Heart left ventricle (tissue), 16 donors: ENCODE results near the gene CR2. TPM values are rescaled to one million over a fixed set of nuclear protein-coding genes. Genes with fewer than 3 reads are reported as not detected.

Experiments
- ATAC-seq, 4 donors: fragments of 200-7000 bp; cut with Tn5 transposase; one replicate each; pipeline ENCODE4 v1.9.1; 2020 to 2022; ENCODE audit warnings: moderate library complexity in 4 of 4, mild to moderate bottlenecking in 3 of 4, moderate number of reproducible peaks in 1 of 4
- DNase-seq, 5 donors: peaks; one replicate each; pipeline ENCODE4 v3.0.0-alpha.2; 2020
- H3K27ac ChIP-seq, 12 donors: fragments of 200-600 bp; sonication (generic) in 4 of 12; one replicate each; pipeline versions ENCODE4 v1.5.0 to v1.8.0; 2016 to 2022; ENCODE audit warnings: mild to moderate bottlenecking in 2 of 12
- H3K27me3 ChIP-seq, 9 donors: fragments of 200-600 bp; sonication (generic) in 2 of 9; one replicate each; pipeline versions ENCODE4 v1.5.1 to v1.8.0; 2016 to 2022; ENCODE audit warnings: mild to moderate bottlenecking in 3 of 9
- H3K36me3 ChIP-seq, 9 donors: fragments of 200-600 bp; sonication (generic) in 2 of 9; one replicate each; pipeline versions ENCODE4 v1.5.0 to v1.8.0; 2018 to 2022; ENCODE audit warnings: mild to moderate bottlenecking in 2 of 9
- H3K4me1 ChIP-seq, 12 donors: fragments of 200-600 bp; sonication (generic) in 4 of 12; one replicate each; pipeline versions ENCODE4 v1.5.0 to v1.8.0; 2016 to 2022; ENCODE audit warnings: mild to moderate bottlenecking in 3 of 12
- H3K4me3 ChIP-seq, 12 donors: fragments of 200-600 bp; sonication (generic) in 4 of 12; one replicate each; pipeline versions ENCODE4 v1.5.0 to v1.8.0; 2017 to 2022; ENCODE audit warnings: mild to moderate bottlenecking in 9 of 12, moderate library complexity in 4 of 12
- H3K9me3 ChIP-seq, 12 donors: fragments of 200-600 bp; sonication (generic) in 4 of 12; one replicate each; pipeline versions ENCODE4 v1.5.0 to v1.8.0; 2016 to 2022; ENCODE audit warnings: mild to moderate bottlenecking in 1 of 12
- POLR2A ChIP-seq, 2 donors: fragments of 450-650 bp; IDR thresholded peaks; one replicate each; pipeline ENCODE4 v1.6.1; 2017; ENCODE audit warnings: antibody characterized with exemption in 2 of 2, mild to moderate bottlenecking in 2 of 2, moderate library complexity in 2 of 2
- WGBS, 4 donors: extraction: QIAGEN DNeasy Blood & Tissue Kit in 2 of 4; methylation state at CpG; one replicate each; pipeline versions ENCODE4 v1.1.5 to v1.1.7; 2013 to 2018; 5-methylcytosine and 5-hydroxymethylcytosine counted together
- intact Hi-C, 10 donors: fragments of 100-400 bp; cut with DNase I; formaldehyde crosslinking; loops; one replicate each; pipeline versions ENCODE4 v1.11.1 to v1.14.2; 2022
- polyA plus RNA-seq, 2 donors: library from polyadenylated mRNA; stranded (reverse); fragments of 200-250 nt; gene quantifications; one replicate each; pipeline ENCODE4 v1.2.3, GENCODE V29; 2013
- total RNA-seq, 9 donors: library from RNA; depleted of rRNA in 2 of 9; stranded (reverse); fragments of >200 nt in 2 of 9; fragmentation: NEBNext Ultra II Directional in 3 of 9; extraction: Animal tissue kit (Norgen Biotek cat#: 25700) in 3 of 9; gene quantifications; one replicate each; pipeline versions ENCODE4 v1.1.0 to v1.2.4, GENCODE V29; 2016 to 2023
- TF ChIP-seq, protein P1 (sequence below), 12 donors: fragments of 200-600 bp; sonication (generic) in 4 of 12; IDR thresholded peaks; one replicate each; pipeline versions ENCODE4 v1.5.0 to v1.8.0; 2018 to 2022; ENCODE audit warnings: antibody characterized with exemption in 12 of 12, mild to moderate bottlenecking in 5 of 12
- donor health status: ischemic (EF 13 %, LVEDD 7.1; RV severe dilation, severe dysfunction).
- donor health status: healthy with polysubstance abuse.
- donor health status: DM: no; HTN: yes; CAD: no.
- donor health status: DM: no; HTN: no; CAD: no.
- donor health status: ischemic (EF 25% LVEDD 6.9; RV normal size, moderate dysfunction).
- donor health status: ischemic (EF 25% LVEDD 5.7; RV mildly dilated, moderate dysfunction).
- donor health status: healthy.
- donor health status: DM: yes; HTN: yes; CAD: no.
- donor health status: ischemic (EF 35%, LVEDD 5.7; RV mildly dilated, moderate dysfunction).
- donor health status: nonischemic (EF 11% LVEDD 7.7; RV severe dilation, severe dysfunction).
- donor health status: DM: yes; HTN: yes; CAD: no.
- donor health status: PGD.
- donor health status: ischemic (EF 29% LVEDD 5.4; RV normal size, mild dysfunction).
- donor health status: nonischemic (EF 23%, LVEDD 6.1; RV moderate dilation, normal function).

CR2 gene
- total and polyA plus RNA-seq, 11 donors = 0.03 to 0.09 TPM; not detected in 9

DNA sequence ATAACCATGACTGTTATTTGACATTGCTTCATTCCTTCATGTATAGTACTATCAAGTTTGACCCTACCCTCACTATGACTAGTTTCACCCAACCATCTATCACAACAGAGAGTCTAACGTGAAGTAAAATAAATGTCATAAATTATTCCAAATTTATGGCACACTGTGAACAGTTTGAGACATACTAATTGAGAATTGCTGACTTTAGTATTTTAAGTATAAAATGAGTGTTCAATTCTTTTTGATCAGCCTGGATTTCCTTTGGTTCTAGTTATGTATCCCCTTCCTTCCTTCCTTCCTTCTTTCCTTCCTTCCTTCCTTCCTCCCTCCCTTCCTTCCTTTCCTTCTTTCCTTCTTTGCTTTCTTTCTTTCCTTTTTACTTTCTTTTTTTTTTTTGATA is 56.3 kb downstream of the CR2 start:
- no peak overlapping the region for H3K27ac ChIP-seq
- ATAC-seq = no peak
- no peaks in the 10 kb centered on the region for H3K4me1 ChIP-seq
- no peaks in the 10 kb centered on the region for H3K9me3 ChIP-seq
- H3K4me3 ChIP-seq = no peak overlapping the region
- H3K27me3 ChIP-seq = peaks cover 0 to 14% (median 0%) of the 10 kb centered on the region in 9 donors
- DNase-seq = no peak
- WGBS, 4 donors = 74 to 81% (median 78%) methylated on average over 1 of the region's 1 CpG
- no peak for TF ChIP-seq POLR2A (IDR thresholded peaks at IDR 0.05)
- TF ChIP-seq, protein P1, sequence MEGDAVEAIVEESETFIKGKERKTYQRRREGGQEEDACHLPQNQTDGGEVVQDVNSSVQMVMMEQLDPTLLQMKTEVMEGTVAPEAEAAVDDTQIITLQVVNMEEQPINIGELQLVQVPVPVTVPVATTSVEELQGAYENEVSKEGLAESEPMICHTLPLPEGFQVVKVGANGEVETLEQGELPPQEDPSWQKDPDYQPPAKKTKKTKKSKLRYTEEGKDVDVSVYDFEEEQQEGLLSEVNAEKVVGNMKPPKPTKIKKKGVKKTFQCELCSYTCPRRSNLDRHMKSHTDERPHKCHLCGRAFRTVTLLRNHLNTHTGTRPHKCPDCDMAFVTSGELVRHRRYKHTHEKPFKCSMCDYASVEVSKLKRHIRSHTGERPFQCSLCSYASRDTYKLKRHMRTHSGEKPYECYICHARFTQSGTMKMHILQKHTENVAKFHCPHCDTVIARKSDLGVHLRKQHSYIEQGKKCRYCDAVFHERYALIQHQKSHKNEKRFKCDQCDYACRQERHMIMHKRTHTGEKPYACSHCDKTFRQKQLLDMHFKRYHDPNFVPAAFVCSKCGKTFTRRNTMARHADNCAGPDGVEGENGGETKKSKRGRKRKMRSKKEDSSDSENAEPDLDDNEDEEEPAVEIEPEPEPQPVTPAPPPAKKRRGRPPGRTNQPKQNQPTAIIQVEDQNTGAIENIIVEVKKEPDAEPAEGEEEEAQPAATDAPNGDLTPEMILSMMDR (IDR thresholded peaks at IDR 0.05) = no peak
- H3K36me3 ChIP-seq = peaks cover 0 to 16% (median 0%) of the 10 kb centered on the region in 9 donors
- intact Hi-C loops = no loop called here

DNA sequence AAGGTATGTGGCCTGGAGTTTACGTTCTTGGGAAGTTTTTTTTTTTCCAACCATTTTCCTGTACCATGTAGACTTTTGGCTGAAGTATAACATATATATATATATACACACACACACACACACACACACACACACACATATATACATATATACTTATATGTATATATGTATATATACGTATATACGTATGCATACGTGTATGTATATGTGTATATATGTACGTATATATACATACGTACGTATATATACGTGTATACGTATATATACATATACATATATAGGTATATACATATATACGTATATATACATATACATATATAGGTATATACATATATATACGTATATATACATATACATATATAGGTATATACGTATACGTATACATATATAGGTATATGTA is 60.8 kb downstream of the CR2 start:
- Histone ChIP-seq H3K4me1 (no peaks in the 10 kb centered on the region), H3K27me3 (peaks cover 0 to 5% (median 0%) of the 10 kb centered on the region in 9 donors), H3K27ac (no peak overlapping the region), H3K4me3 (no peak overlapping the region), H3K36me3 (peaks cover 0 to 11% (median 0%) of the 10 kb centered on the region in 9 donors), H3K9me3 (peaks cover 0 to 5% (median 0%) of the 10 kb centered on the region in 12 donors)
- intact Hi-C loops = no loop called here
- TF ChIP-seq, protein P1 (IDR thresholded peaks at IDR 0.05) = no peak
- TF ChIP-seq POLR2A (IDR thresholded peaks at IDR 0.05) = no peak
- DNase-seq (no peak), ATAC-seq (no peak)
- WGBS, 4 donors = 91 to 93% (median 93%) methylated on average over 13 of the region's 13 CpGs

DNA sequence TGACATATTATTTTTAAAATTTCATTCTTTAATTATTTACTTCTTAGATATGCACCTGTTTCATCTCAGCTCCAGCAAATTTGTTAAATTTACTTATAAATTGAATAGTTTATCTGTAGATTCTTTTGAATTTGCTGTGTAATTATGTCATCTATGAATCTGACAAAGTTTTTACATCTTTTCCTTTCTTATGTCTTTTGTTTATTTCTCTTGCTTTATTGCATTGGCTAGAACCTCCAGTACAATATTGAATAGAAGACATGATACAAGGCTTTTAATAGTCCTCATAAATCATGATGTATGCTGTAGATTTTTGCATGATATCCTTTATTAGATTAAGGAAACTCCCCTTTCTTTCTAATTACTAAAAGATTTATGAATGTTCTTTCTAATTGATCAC is 62.6 kb downstream of the CR2 start:
- no peaks in the 10 kb centered on the region for H3K36me3 ChIP-seq
- DNase-seq (no peak), ATAC-seq (no peak)
- H3K9me3 ChIP-seq = peaks cover 0 to 5% (median 0%) of the 10 kb centered on the region in 12 donors
- no peak overlapping the region for H3K4me3 ChIP-seq
- H3K27ac ChIP-seq = no peak overlapping the region
- H3K4me1 ChIP-seq = no peaks in the 10 kb centered on the region
- TF ChIP-seq POLR2A (IDR thresholded peaks at IDR 0.05) = no peak
- TF ChIP-seq, protein P1 (IDR thresholded peaks at IDR 0.05) = no peak
- intact Hi-C loops = no loop called here
- peaks cover 0 to 3% (median 0%) of the 10 kb centered on the region in 9 donors for H3K27me3 ChIP-seq

DNA sequence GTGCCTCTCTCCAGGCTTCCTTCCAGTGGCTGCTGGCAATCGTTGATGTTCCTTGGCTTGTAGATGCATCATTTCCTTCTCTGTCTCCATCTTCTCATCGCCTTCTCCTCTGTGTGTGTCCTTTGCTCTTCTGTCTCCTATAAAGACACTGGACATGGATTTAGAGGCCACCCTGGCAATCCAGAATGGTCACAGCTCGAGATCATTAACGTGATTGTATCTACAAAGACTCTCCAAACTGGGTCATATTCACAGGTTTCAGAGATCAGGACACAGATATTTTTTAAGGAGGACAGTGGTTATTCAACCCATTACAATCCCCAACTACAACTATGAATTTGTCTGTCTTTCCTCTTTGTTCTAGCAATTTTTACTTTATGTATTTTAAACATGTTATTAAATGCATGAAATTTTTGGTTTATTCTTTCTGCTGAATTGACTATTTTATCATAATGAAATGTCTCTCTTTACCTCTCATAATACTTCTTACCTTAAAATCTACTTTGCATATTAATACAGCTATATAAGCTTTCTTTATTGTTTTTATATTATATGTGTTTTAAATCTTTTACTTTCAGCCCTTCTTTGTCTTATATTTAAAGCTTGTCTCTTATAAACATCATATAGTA is 64.6 kb downstream of the CR2 start:
- ATAC-seq (no peak), DNase-seq (no peak)
- H3K27me3 ChIP-seq = peaks cover 0 to 3% (median 0%) of the 10 kb centered on the region in 9 donors
- H3K27ac ChIP-seq = no peak overlapping the region
- WGBS, 4 donors = 59 to 72% (median 61%) methylated on average over 4 of the region's 4 CpGs
- H3K9me3 ChIP-seq = peaks cover 0 to 5% (median 0%) of the 10 kb centered on the region in 12 donors
- H3K4me3 ChIP-seq = no peak overlapping the region
- intact Hi-C loops = no loop called here
- no peaks in the 10 kb centered on the region for H3K4me1 ChIP-seq
- no peaks in the 10 kb centered on the region for H3K36me3 ChIP-seq
- TF ChIP-seq, protein P1 (IDR thresholded peaks at IDR 0.05) = no peak
- no peak for TF ChIP-seq POLR2A (IDR thresholded peaks at IDR 0.05)
